Tibial nerve (tissue), 3 donors: ENCODE results near the gene B4GALT2.

ENCODE experiments used
- POLR2A ChIP-seq, 2 donors: fragments of 450-650 bp; IDR thresholded peaks; one replicate each; pipeline ENCODE4 v1.6.1; 2017; ENCODE audit warnings: antibody characterized with exemption in 2 of 2, mild to moderate bottlenecking in 2 of 2, moderate library complexity in 2 of 2
- TF ChIP-seq, protein P1 (sequence below), 5 experiments: fragments of 200-600 bp in 3 of 5; fragments of 450-650 bp in 2 of 5; sonication (generic) in 3 of 5; IDR thresholded peaks; one replicate each; pipeline ENCODE4 v1.5.1; 2016 to 2019; ENCODE audit warnings: antibody characterized with exemption in 5 of 5, mild to moderate bottlenecking in 3 of 5, moderate library complexity in 2 of 5

GRCh38 chr1:44002165-44002564 lies 23.2 kb downstream of the B4GALT2 start:
- TF ChIP-seq, protein P1, sequence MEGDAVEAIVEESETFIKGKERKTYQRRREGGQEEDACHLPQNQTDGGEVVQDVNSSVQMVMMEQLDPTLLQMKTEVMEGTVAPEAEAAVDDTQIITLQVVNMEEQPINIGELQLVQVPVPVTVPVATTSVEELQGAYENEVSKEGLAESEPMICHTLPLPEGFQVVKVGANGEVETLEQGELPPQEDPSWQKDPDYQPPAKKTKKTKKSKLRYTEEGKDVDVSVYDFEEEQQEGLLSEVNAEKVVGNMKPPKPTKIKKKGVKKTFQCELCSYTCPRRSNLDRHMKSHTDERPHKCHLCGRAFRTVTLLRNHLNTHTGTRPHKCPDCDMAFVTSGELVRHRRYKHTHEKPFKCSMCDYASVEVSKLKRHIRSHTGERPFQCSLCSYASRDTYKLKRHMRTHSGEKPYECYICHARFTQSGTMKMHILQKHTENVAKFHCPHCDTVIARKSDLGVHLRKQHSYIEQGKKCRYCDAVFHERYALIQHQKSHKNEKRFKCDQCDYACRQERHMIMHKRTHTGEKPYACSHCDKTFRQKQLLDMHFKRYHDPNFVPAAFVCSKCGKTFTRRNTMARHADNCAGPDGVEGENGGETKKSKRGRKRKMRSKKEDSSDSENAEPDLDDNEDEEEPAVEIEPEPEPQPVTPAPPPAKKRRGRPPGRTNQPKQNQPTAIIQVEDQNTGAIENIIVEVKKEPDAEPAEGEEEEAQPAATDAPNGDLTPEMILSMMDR (IDR thresholded peaks at IDR 0.05) = no peak
- no peak for TF ChIP-seq POLR2A (IDR thresholded peaks at IDR 0.05)
